OCI-LY7 (cell line): ENCODE data around the gene PDE11A.

Source experiments
- CTCF ChIP-seq: fragments of 200-600 bp; sonication (generic); conservative IDR thresholded peaks from 2 replicates; pipeline ENCODE4 v1.5.1; 2014; ENCODE audit warnings: mild to moderate bottlenecking, antibody characterized with exemption, low read length, moderate library complexity, mixed read lengths
- EZH2phosphoT487 ChIP-seq: fragments of 200-600 bp; sonication (generic); IDR thresholded peaks from 2 replicates; pipeline ENCODE4 v1.6.1; 2018; ENCODE audit warnings: low read depth, borderline replicate concordance, mild to moderate bottlenecking, mixed run types, antibody characterized with exemption, low read length, moderate library complexity, mixed read lengths

- no peak for TF ChIP-seq CTCF
- no peak for TF ChIP-seq EZH2phosphoT487
Measured at GRCh38 chr2:178059111-178059510, 13.5 kb downstream of the PDE11A start.
